ENCODE data around the gene TMTC1. TPM values are rescaled to one million over a fixed set of nuclear protein-coding genes. Genes with fewer than 3 reads are reported as not detected.

Gene TMTC1
- total RNA-seq, 1 donor from 2014 or later = 1.4 TPM

GRCh38 chr12:29614694-29615325, 168.9 kb downstream of the TMTC1 start:
- Mint-ChIP-seq H3K4me3 (ENCODE audit: unreplicated experiment) (no peak overlapping the region), H3K27ac (ENCODE audit: unreplicated experiment) (no peak overlapping the region), H3K36me3 (ENCODE audit: unreplicated experiment) (no peaks in the 10 kb centered on the region), H3K4me1 (ENCODE audit: low read depth, unreplicated experiment) (no peaks in the 10 kb centered on the region), H3K27me3 (ENCODE audit: unreplicated experiment) (no peaks in the 10 kb centered on the region), H3K9me3 (ENCODE audit: unreplicated experiment) (peaks cover 2% of the 10 kb centered on the region)
- no peak for TF ChIP-seq CTCF (IDR thresholded peaks at IDR 0.05; ENCODE audit: partially characterized antibody, unreplicated experiment)
- DNase-seq = no peak

GRCh38 chr12:29612912-29613311, 170.8 kb downstream of the TMTC1 start:
- Mint-ChIP-seq H3K27ac (ENCODE audit: unreplicated experiment) (no peak overlapping the region), H3K27me3 (ENCODE audit: unreplicated experiment) (no peaks in the 10 kb centered on the region), H3K4me3 (ENCODE audit: unreplicated experiment) (no peak overlapping the region), H3K36me3 (ENCODE audit: unreplicated experiment) (no peaks in the 10 kb centered on the region), H3K4me1 (ENCODE audit: low read depth, unreplicated experiment) (no peaks in the 10 kb centered on the region), H3K9me3 (ENCODE audit: unreplicated experiment) (peaks cover 2% of the 10 kb centered on the region)
- no peak for DNase-seq
- no peak for TF ChIP-seq CTCF (IDR thresholded peaks at IDR 0.05; ENCODE audit: partially characterized antibody, unreplicated experiment)

GRCh38 chr12:29611906-29612305, 171.8 kb downstream of the TMTC1 start:
- H3K27ac Mint-ChIP-seq (ENCODE audit: unreplicated experiment) = no peak overlapping the region
- DNase-seq = no peak
- no peaks in the 10 kb centered on the region for H3K4me1 Mint-ChIP-seq (ENCODE audit: low read depth, unreplicated experiment)
- no peak for TF ChIP-seq CTCF (IDR thresholded peaks at IDR 0.05; ENCODE audit: partially characterized antibody, unreplicated experiment)
- H3K36me3 Mint-ChIP-seq (ENCODE audit: unreplicated experiment) = no peaks in the 10 kb centered on the region
- H3K27me3 Mint-ChIP-seq (ENCODE audit: unreplicated experiment) = no peaks in the 10 kb centered on the region
- peaks cover under 1% of the 10 kb centered on the region for H3K9me3 Mint-ChIP-seq (ENCODE audit: unreplicated experiment)
- H3K4me3 Mint-ChIP-seq (ENCODE audit: unreplicated experiment) = no peak overlapping the region

GRCh38 chr12:29610473-29611170, 173.1 kb downstream of the TMTC1 start:
- Mint-ChIP-seq H3K9me3 (ENCODE audit: unreplicated experiment) (no peaks in the 10 kb centered on the region), H3K4me3 (ENCODE audit: unreplicated experiment) (no peak overlapping the region)

More at GRCh38 chr12:29610473-29611170, 173.1 kb downstream of the TMTC1 start:
- Mint-ChIP-seq H3K27me3 (ENCODE audit: unreplicated experiment) (no peaks in the 10 kb centered on the region), H3K27ac (ENCODE audit: unreplicated experiment) (no peak overlapping the region), H3K4me1 (ENCODE audit: low read depth, unreplicated experiment) (no peaks in the 10 kb centered on the region), H3K36me3 (ENCODE audit: unreplicated experiment) (no peaks in the 10 kb centered on the region)
- no peak for DNase-seq
- TF ChIP-seq CTCF (IDR thresholded peaks at IDR 0.05; ENCODE audit: partially characterized antibody, unreplicated experiment) = no peak

All from glutamatergic neuron (in vitro differentiated cells).